Dermis lymphatic vessel endothelial cell (primary cell): Measurements from ENCODE around the gene ARHGEF33. TPM values are rescaled to one million over a fixed set of nuclear protein-coding genes. Genes with fewer than 3 reads are reported as not detected.

Experiments used
- total RNA-seq: library from RNA; depleted of rRNA; stranded (reverse); fragments of >200 nt; gene quantifications from 2 replicates; pipeline ENCODE4 v1.2.1, GENCODE V29; 2014

ARHGEF33 gene
- total RNA-seq: under 0.01 and 0.26 TPM in 2 replicates

GRCh38 chr2:38889575-38889974 is at the start of gene ARHGEF33:
Gene ARHGEF33, plus strand, starts transcription at chr2:38889875. Its CDS starts 29,573 bp downstream, at chr2:38919448.

GRCh38 chr2:38875576-38876367 is 13.9 kb upstream of the ARHGEF33 start, which contains the start of the genes DHX57 and MORN2:
Gene DHX57, minus strand, starts transcription at chr2:38875934. Its CDS starts 7,529 bp downstream, at chr2:38868405.
Gene MORN2, plus strand, starts transcription at chr2:38875976.

Other genes starting within 250 kb of the ARHGEF33 start
- gene GALM, start 223.8 kb upstream of the ARHGEF33 start, total RNA-seq: 4.8 and 6.7 TPM in 2 replicates
- 120 and 130 TPM in 2 replicates for gene SRSF7, start 138.5 kb upstream of the ARHGEF33 start, total RNA-seq
- gene GEMIN6, start 111.7 kb upstream of the ARHGEF33 start, total RNA-seq: 6.2 and 7.9 TPM in 2 replicates
- 12.0 and 18.3 TPM in 2 replicates for gene DHX57, start 13.9 kb upstream of the ARHGEF33 start, total RNA-seq
- gene MORN2, start 13.9 kb upstream of the ARHGEF33 start, total RNA-seq: 10.3 and 13.8 TPM in 2 replicates
- gene SOS1, start 231.2 kb downstream of the ARHGEF33 start, total RNA-seq: 10.5 and 11.3 TPM in 2 replicates